ENCODE data around the gene C19orf67. TPM values are rescaled to one million over a fixed set of nuclear protein-coding genes. Genes with fewer than 3 reads are reported as not detected.

Gene C19orf67
- total RNA-seq, 1 experiment from 2014 or later: not detected

DNA sequence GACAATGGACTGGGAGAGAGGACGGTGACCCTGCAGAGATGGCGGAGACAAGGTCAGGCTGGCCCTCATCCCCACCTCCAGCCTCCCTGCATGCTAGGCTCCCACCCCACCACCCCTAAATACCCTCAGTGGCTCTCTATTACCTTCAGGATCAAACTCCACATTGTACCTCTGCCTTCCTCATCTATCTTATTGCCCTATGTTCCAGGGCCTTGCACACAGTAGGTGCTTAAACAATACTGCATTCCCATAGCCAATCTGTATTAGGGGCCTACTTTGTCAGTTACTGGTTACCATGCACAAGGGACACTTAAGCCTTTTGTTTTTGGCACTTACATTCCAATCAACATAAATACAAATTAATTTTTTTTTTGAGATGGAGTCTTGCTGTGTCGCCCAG is 30.2 kb downstream of the C19orf67 start:
- Histone ChIP-seq H3K9me3 (ENCODE audit: low read length) (no peaks in the 10 kb centered on the region), H3K27ac (ENCODE audit: low read length) (no peak overlapping the region), H3K9ac (ENCODE audit: low read length) (no peak overlapping the region), H3K36me3 (ENCODE audit: low read depth, low read length) (no peaks in the 10 kb centered on the region), H3K79me2 (ENCODE audit: low read length) (no peaks in the 10 kb centered on the region), H3K4me1 (ENCODE audit: insufficient read depth, low read length) (peaks cover 8% of the 10 kb centered on the region), H3K4me2 (ENCODE audit: low read length) (no peak overlapping the region), H2AFZ (ENCODE audit: low read length) (no peak overlapping the region), H4K20me1 (ENCODE audit: low read length) (no peaks in the 10 kb centered on the region), H3K9me2 (replicated peaks; ENCODE audit: low read length) (no peaks in the 10 kb centered on the region), H3K4me3 (ENCODE audit: low read length) (no peak overlapping the region), H3K27me3 (ENCODE audit: low read length) (no peaks in the 10 kb centered on the region), H3F3A (ENCODE audit: low read length, unreplicated experiment) (no peaks in the 10 kb centered on the region)
- ATAC-seq (no peak), DNase-seq (no peak)
- CTCF ChIA-PET: interaction anchor here (0.6 kb wide), 1 partner anchor 475 kb away, joined by 5 read pairs; no protein-coding TSS in a partner anchor
- intact Hi-C loops (cut with micrococcal nuclease): no loop called here
- POLR2A ChIA-PET (ENCODE audit: unreplicated experiment): no interaction called here
- BruUV-seq (replicated peaks): no TSS peak
- TF ChIP-seq EZH2phosphoT487 (IDR thresholded peaks at IDR 0.05; ENCODE audit: borderline replicate concordance, low read length): no peak
- no peak for TF ChIP-seq EZH2 (IDR thresholded peaks at IDR 0.05; ENCODE audit: low read length, unreplicated experiment)
- TF ChIP-seq, protein P1, sequence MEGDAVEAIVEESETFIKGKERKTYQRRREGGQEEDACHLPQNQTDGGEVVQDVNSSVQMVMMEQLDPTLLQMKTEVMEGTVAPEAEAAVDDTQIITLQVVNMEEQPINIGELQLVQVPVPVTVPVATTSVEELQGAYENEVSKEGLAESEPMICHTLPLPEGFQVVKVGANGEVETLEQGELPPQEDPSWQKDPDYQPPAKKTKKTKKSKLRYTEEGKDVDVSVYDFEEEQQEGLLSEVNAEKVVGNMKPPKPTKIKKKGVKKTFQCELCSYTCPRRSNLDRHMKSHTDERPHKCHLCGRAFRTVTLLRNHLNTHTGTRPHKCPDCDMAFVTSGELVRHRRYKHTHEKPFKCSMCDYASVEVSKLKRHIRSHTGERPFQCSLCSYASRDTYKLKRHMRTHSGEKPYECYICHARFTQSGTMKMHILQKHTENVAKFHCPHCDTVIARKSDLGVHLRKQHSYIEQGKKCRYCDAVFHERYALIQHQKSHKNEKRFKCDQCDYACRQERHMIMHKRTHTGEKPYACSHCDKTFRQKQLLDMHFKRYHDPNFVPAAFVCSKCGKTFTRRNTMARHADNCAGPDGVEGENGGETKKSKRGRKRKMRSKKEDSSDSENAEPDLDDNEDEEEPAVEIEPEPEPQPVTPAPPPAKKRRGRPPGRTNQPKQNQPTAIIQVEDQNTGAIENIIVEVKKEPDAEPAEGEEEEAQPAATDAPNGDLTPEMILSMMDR (conservative IDR thresholded peaks at IDR 0.05; ENCODE audit: low read depth, low read length): no peak

DNA sequence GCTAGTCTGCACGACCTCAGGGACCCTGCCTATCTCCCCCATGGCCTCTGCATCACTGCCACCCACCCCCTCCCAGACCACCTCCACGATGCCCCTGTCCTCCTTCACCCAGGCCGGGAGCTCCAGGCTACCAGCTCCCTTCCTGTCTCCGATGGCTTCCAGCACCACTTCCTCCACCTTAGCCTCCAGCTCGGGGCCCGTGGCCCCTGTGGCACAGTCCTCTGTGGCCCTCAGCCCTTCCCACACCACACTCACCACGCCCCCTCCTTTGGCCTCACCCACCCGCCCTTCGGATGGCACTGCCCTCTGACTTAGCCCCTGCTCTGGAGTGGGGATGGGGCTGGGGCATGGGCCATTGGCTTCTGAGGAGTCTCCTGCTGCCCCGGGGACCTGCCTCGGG is 30.9 kb downstream of the C19orf67 start:
- TF ChIP-seq, protein P1 (conservative IDR thresholded peaks at IDR 0.05; ENCODE audit: low read depth, low read length): no peak
- no peak for TF ChIP-seq EZH2 (IDR thresholded peaks at IDR 0.05; ENCODE audit: low read length, unreplicated experiment)
- TF ChIP-seq EZH2phosphoT487 (IDR thresholded peaks at IDR 0.05; ENCODE audit: borderline replicate concordance, low read length): no peak
- H3K36me3 ChIP-seq (ENCODE audit: low read depth, low read length): no peaks in the 10 kb centered on the region
- POLR2A ChIA-PET (ENCODE audit: unreplicated experiment): no interaction called here
- intact Hi-C loops (cut with micrococcal nuclease): no loop called here
- H3K4me3 ChIP-seq (ENCODE audit: low read length): no peak overlapping the region
- H3K79me2 ChIP-seq (ENCODE audit: low read length): no peaks in the 10 kb centered on the region
- H3K9me2 ChIP-seq (replicated peaks; ENCODE audit: low read length): no peaks in the 10 kb centered on the region
- no peak overlapping the region for H3K9ac ChIP-seq (ENCODE audit: low read length)
- BruUV-seq (replicated peaks): no TSS peak
- no peak for ATAC-seq
- H3K4me2 ChIP-seq (ENCODE audit: low read length): no peak overlapping the region
- H3K27me3 ChIP-seq (ENCODE audit: low read length): no peaks in the 10 kb centered on the region
- H4K20me1 ChIP-seq (ENCODE audit: low read length): no peaks in the 10 kb centered on the region
- no peak for DNase-seq
- CTCF ChIA-PET: no interaction called here
- H3K9me3 ChIP-seq (ENCODE audit: low read length): no peaks in the 10 kb centered on the region
- H3K27ac ChIP-seq (ENCODE audit: low read length): no peak overlapping the region
- no peaks in the 10 kb centered on the region for H3F3A ChIP-seq (ENCODE audit: low read length, unreplicated experiment)
- peaks cover 8% of the 10 kb centered on the region for H3K4me1 ChIP-seq (ENCODE audit: insufficient read depth, low read length)
- no peak overlapping the region for H2AFZ ChIP-seq (ENCODE audit: low read length)

- H3K4me1 ChIP-seq (ENCODE audit: insufficient read depth, low read length): peaks cover 8% of the 10 kb centered on the region
- ChIA-PET CTCF (no interaction called here), POLR2A (ENCODE audit: unreplicated experiment) (no interaction called here)
- H3K4me2 ChIP-seq (ENCODE audit: low read length): no peak overlapping the region
- intact Hi-C loops (cut with micrococcal nuclease): no loop called here
- no peak overlapping the region for H2AFZ ChIP-seq (ENCODE audit: low read length)
- H3K9me3 ChIP-seq (ENCODE audit: low read length): no peaks in the 10 kb centered on the region
- no peak overlapping the region for H3K9ac ChIP-seq (ENCODE audit: low read length)
- H4K20me1 ChIP-seq (ENCODE audit: low read length): no peaks in the 10 kb centered on the region
- DNase-seq (no peak), ATAC-seq (no peak)
- TF ChIP-seq, protein P1 (conservative IDR thresholded peaks at IDR 0.05; ENCODE audit: low read depth, low read length): no peak
- TF ChIP-seq EZH2phosphoT487 (IDR thresholded peaks at IDR 0.05; ENCODE audit: borderline replicate concordance, low read length): no peak
- TF ChIP-seq EZH2 (IDR thresholded peaks at IDR 0.05; ENCODE audit: low read length, unreplicated experiment): no peak
- no peaks in the 10 kb centered on the region for H3F3A ChIP-seq (ENCODE audit: low read length, unreplicated experiment)
- BruUV-seq (replicated peaks): no TSS peak
- H3K9me2 ChIP-seq (replicated peaks; ENCODE audit: low read length): no peaks in the 10 kb centered on the region
- H3K27me3 ChIP-seq (ENCODE audit: low read length): no peaks in the 10 kb centered on the region
- no peaks in the 10 kb centered on the region for H3K36me3 ChIP-seq (ENCODE audit: low read depth, low read length)
- H3K27ac ChIP-seq (ENCODE audit: low read length): no peak overlapping the region
- no peaks in the 10 kb centered on the region for H3K79me2 ChIP-seq (ENCODE audit: low read length)
- H3K4me3 ChIP-seq (ENCODE audit: low read length): no peak overlapping the region
Observed at GRCh38 chr19:14054099-14054498, 31.5 kb downstream of the C19orf67 start.
